ENCODE results near the gene ABCB11.

- TF ChIP-seq EZH2 (IDR thresholded peaks at IDR 0.05; ENCODE audit: insufficient read depth, low read length): no peak
- TF ChIP-seq, protein P1, sequence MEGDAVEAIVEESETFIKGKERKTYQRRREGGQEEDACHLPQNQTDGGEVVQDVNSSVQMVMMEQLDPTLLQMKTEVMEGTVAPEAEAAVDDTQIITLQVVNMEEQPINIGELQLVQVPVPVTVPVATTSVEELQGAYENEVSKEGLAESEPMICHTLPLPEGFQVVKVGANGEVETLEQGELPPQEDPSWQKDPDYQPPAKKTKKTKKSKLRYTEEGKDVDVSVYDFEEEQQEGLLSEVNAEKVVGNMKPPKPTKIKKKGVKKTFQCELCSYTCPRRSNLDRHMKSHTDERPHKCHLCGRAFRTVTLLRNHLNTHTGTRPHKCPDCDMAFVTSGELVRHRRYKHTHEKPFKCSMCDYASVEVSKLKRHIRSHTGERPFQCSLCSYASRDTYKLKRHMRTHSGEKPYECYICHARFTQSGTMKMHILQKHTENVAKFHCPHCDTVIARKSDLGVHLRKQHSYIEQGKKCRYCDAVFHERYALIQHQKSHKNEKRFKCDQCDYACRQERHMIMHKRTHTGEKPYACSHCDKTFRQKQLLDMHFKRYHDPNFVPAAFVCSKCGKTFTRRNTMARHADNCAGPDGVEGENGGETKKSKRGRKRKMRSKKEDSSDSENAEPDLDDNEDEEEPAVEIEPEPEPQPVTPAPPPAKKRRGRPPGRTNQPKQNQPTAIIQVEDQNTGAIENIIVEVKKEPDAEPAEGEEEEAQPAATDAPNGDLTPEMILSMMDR (IDR thresholded peaks at IDR 0.05; ENCODE audit: insufficient read depth, low read depth, low read length): no peak
Observed at GRCh38 chr2:169046440-169047151, 15.5 kb upstream of the ABCB11 start.
